ENCODE data around the gene AGAP3. TPM values are rescaled to one million over a fixed set of nuclear protein-coding genes. Genes with fewer than 3 reads are reported as not detected.
A peak's percentile ranks its signal among the peaks of the same experiment; 100 is the strongest.

Gene AGAP3
- total RNA-seq, 1 experiment from 2014 or later = 126 TPM

- ChIA-PET CTCF (interaction anchor here (0.6 to 1.3 kb wide), 5 partner anchors 8 to 67 kb away, joined by 3 to 4 read pairs (median 3); no protein-coding TSS in a partner anchor), RAD21 (ENCODE audit: low non-redundant PET in 1 of 2, low total read pairs in 2 of 2, uncharacterized antibody in 2 of 2, unreplicated experiment in 2 of 2) (interaction anchor here in 1 of 2 experiments (1.5 kb wide), 1 partner anchor 15 kb away, joined by 3 read pairs; no protein-coding TSS in a partner anchor), POLR2A (interaction anchor here (1.0 to 1.5 kb wide), 2 partner anchors 15 to 48 kb away, joined by 3 to 4 read pairs; partner anchors contain the start of gene ABCB8)
- ATAC-seq (no peak), DNase-seq (ENCODE audit: low read depth, low spot score) (no peak)
- H2AFZ ChIP-seq (ENCODE audit: low read depth, low read length, poor library complexity, severe bottlenecking) = no peak overlapping the region
- peaks cover 26% of the 10 kb centered on the region for H3K79me2 ChIP-seq (ENCODE audit: insufficient read depth, low read length)
- no peak overlapping the region for H3K4me2 ChIP-seq (ENCODE audit: low read length)
- H4K20me1 ChIP-seq (ENCODE audit: insufficient read depth) = no peaks in the 10 kb centered on the region
- H3K4me3 ChIP-seq (replicated peaks in 1 of 2; ENCODE audit: low read depth in 1 of 2, low read length in 2 of 2) = no peak overlapping the region
- H3K9me2 ChIP-seq (ENCODE audit: insufficient read depth) = no peaks in the 10 kb centered on the region
- TF ChIP-seq, protein P1, sequence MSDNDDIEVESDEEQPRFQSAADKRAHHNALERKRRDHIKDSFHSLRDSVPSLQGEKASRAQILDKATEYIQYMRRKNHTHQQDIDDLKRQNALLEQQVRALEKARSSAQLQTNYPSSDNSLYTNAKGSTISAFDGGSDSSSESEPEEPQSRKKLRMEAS (IDR thresholded peaks at IDR 0.05) = no peak
- TF ChIP-seq EZH2 (IDR thresholded peaks at IDR 0.05) (no peak), EZH2phosphoT487 (IDR thresholded peaks at IDR 0.05; ENCODE audit: borderline replicate concordance) (no peak), CEBPB (IDR thresholded peaks at IDR 0.05; ENCODE audit: low read depth) (no peak), EGR1 (IDR thresholded peaks at IDR 0.05; ENCODE audit: low read depth) (no peak), TCF7L2 (IDR thresholded peaks at IDR 0.05; ENCODE audit: borderline replicate concordance, extremely low read depth, insufficient read depth, insufficient read length) (no peak), SIN3A (IDR thresholded peaks at IDR 0.05; ENCODE audit: low read depth) (no peak), SP1 (IDR thresholded peaks at IDR 0.05; ENCODE audit: low read depth) (no peak), CBX3 (IDR thresholded peaks at IDR 0.05; ENCODE audit: low read depth) (no peak), SRF (IDR thresholded peaks at IDR 0.05; ENCODE audit: low read depth) (no peak), RAD21 (IDR thresholded peaks at IDR 0.05; ENCODE audit: low read depth) (no peak), YY1 (IDR thresholded peaks at IDR 0.05; ENCODE audit: extremely low read depth, insufficient replicate concordance, low read depth, low read length) (no peak), ELF1 (IDR thresholded peaks at IDR 0.05; ENCODE audit: borderline replicate concordance, low read depth) (no peak), POLR2A (IDR thresholded peaks at IDR 0.05; ENCODE audit: borderline replicate concordance, extremely low read depth, insufficient read depth, insufficient read length) (no peak), JUND (IDR thresholded peaks at IDR 0.05) (no peak), ZNF274 (IDR thresholded peaks at IDR 0.05; ENCODE audit: low read depth, low read length) (no peak)
- TF ChIP-seq, protein P2, sequence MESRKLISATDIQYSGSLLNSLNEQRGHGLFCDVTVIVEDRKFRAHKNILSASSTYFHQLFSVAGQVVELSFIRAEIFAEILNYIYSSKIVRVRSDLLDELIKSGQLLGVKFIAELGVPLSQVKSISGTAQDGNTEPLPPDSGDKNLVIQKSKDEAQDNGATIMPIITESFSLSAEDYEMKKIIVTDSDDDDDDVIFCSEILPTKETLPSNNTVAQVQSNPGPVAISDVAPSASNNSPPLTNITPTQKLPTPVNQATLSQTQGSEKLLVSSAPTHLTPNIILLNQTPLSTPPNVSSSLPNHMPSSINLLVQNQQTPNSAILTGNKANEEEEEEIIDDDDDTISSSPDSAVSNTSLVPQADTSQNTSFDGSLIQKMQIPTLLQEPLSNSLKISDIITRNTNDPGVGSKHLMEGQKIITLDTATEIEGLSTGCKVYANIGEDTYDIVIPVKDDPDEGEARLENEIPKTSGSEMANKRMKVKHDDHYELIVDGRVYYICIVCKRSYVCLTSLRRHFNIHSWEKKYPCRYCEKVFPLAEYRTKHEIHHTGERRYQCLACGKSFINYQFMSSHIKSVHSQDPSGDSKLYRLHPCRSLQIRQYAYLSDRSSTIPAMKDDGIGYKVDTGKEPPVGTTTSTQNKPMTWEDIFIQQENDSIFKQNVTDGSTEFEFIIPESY (IDR thresholded peaks at IDR 0.05; ENCODE audit: extremely low read depth, insufficient replicate concordance, low read length) = no peak
- TF ChIP-seq, protein P3, sequence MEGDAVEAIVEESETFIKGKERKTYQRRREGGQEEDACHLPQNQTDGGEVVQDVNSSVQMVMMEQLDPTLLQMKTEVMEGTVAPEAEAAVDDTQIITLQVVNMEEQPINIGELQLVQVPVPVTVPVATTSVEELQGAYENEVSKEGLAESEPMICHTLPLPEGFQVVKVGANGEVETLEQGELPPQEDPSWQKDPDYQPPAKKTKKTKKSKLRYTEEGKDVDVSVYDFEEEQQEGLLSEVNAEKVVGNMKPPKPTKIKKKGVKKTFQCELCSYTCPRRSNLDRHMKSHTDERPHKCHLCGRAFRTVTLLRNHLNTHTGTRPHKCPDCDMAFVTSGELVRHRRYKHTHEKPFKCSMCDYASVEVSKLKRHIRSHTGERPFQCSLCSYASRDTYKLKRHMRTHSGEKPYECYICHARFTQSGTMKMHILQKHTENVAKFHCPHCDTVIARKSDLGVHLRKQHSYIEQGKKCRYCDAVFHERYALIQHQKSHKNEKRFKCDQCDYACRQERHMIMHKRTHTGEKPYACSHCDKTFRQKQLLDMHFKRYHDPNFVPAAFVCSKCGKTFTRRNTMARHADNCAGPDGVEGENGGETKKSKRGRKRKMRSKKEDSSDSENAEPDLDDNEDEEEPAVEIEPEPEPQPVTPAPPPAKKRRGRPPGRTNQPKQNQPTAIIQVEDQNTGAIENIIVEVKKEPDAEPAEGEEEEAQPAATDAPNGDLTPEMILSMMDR (IDR thresholded peaks at IDR 0.05 in 2 of 3, conservative IDR thresholded peaks at IDR 0.05 in 1 of 3; ENCODE audit: borderline replicate concordance in 1 of 3, insufficient read depth in 1 of 3, low read depth in 2 of 3, low read length in 2 of 3) = no peak
- TF ChIP-seq, protein P4, sequence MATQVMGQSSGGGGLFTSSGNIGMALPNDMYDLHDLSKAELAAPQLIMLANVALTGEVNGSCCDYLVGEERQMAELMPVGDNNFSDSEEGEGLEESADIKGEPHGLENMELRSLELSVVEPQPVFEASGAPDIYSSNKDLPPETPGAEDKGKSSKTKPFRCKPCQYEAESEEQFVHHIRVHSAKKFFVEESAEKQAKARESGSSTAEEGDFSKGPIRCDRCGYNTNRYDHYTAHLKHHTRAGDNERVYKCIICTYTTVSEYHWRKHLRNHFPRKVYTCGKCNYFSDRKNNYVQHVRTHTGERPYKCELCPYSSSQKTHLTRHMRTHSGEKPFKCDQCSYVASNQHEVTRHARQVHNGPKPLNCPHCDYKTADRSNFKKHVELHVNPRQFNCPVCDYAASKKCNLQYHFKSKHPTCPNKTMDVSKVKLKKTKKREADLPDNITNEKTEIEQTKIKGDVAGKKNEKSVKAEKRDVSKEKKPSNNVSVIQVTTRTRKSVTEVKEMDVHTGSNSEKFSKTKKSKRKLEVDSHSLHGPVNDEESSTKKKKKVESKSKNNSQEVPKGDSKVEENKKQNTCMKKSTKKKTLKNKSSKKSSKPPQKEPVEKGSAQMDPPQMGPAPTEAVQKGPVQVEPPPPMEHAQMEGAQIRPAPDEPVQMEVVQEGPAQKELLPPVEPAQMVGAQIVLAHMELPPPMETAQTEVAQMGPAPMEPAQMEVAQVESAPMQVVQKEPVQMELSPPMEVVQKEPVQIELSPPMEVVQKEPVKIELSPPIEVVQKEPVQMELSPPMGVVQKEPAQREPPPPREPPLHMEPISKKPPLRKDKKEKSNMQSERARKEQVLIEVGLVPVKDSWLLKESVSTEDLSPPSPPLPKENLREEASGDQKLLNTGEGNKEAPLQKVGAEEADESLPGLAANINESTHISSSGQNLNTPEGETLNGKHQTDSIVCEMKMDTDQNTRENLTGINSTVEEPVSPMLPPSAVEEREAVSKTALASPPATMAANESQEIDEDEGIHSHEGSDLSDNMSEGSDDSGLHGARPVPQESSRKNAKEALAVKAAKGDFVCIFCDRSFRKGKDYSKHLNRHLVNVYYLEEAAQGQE (IDR thresholded peaks at IDR 0.05; ENCODE audit: low read depth) = no peak
- TF ChIP-seq, protein P5, sequence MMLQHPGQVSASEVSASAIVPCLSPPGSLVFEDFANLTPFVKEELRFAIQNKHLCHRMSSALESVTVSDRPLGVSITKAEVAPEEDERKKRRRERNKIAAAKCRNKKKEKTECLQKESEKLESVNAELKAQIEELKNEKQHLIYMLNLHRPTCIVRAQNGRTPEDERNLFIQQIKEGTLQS (IDR thresholded peaks at IDR 0.05) = no peak
- intact Hi-C loops (cut with micrococcal nuclease) = no loop called here
- H3K9me3 ChIP-seq (ENCODE audit: control insufficient read depth in 1 of 2, insufficient read depth in 1 of 2, low read depth in 1 of 2, low read length in 2 of 2) = no peaks in the 10 kb centered on the region
- H3K9ac ChIP-seq (ENCODE audit: low read length) = no peak overlapping the region
- H3K27me3 ChIP-seq (ENCODE audit: insufficient read depth, low read length) = no peaks in the 10 kb centered on the region
- H3K36me3 ChIP-seq (ENCODE audit: control insufficient read depth in 1 of 2, insufficient read depth in 2 of 2, low read length in 2 of 2) = peaks cover 24 to 27% of the 10 kb centered on the region in 2 experiments; a peak in 3 of 4 replicates
- peak overlapping the region; percentile 27; the same call in 1 of the 2 replicates for H3K27ac ChIP-seq (ENCODE audit: low read depth, low read length)
- peaks cover 8 to 31% of the 10 kb centered on the region in 2 experiments for H3K4me1 ChIP-seq (ENCODE audit: control insufficient read depth in 1 of 2, insufficient read depth in 2 of 2, low read length in 2 of 2)
- BruUV-seq (replicated peaks) = TSS peak; percentile 29
These were observed 10.3 kb upstream of the AGAP3 start for GRCh38 chr7:151075978-151076426.
